Measurements from ENCODE around the gene PLA2G4E. TPM values are rescaled to one million over a fixed set of nuclear protein-coding genes. Genes with fewer than 3 reads are reported as not detected.

Gene PLA2G4E
- total RNA-seq, 1 donor from 2014 or later = not detected

- peak; percentile 94 for DNase-seq (ENCODE audit: low read depth, low spot score)
Observed at GRCh38 chr15:41936649-41937567, 83.9 kb downstream of the PLA2G4E start.

GRCh38 chr15:41936155-41936554 is 84.7 kb downstream of the PLA2G4E start:
- no peak for DNase-seq (ENCODE audit: low read depth, low spot score)

- no peak for DNase-seq (ENCODE audit: low read depth, low spot score)
Observed at GRCh38 chr15:41935566-41936020, 85.2 kb downstream of the PLA2G4E start.

- DNase-seq (ENCODE audit: low read depth, low spot score) = peak; percentile 57
Observed at GRCh38 chr15:41934843-41935242, 86.0 kb downstream of the PLA2G4E start.

DNA sequence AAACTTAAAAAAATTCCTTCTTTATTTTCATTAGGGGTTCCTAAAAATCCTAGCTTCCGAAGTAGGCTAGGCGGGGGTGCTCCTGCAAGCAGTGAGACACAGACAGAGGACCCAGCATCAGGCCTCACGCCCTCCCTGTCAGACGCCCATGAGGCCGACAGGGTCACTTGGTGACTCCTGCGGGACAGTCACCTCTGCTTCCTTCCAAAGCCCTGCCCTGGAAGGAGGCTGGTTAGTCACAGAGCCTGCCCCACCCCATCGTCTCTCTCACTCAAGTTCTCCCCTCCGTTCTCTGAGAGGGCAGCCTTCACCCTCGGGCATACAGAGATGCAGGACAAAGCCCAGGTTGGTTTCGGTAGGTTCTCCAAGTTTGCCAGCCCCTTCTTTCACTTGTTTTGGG is 87.1 kb downstream of the PLA2G4E start:
- no peak for DNase-seq (ENCODE audit: low read depth, low spot score)

GRCh38 chr15:41933326-41933725 is 87.5 kb downstream of the PLA2G4E start:
- no peak for DNase-seq (ENCODE audit: low read depth, low spot score)

DNA sequence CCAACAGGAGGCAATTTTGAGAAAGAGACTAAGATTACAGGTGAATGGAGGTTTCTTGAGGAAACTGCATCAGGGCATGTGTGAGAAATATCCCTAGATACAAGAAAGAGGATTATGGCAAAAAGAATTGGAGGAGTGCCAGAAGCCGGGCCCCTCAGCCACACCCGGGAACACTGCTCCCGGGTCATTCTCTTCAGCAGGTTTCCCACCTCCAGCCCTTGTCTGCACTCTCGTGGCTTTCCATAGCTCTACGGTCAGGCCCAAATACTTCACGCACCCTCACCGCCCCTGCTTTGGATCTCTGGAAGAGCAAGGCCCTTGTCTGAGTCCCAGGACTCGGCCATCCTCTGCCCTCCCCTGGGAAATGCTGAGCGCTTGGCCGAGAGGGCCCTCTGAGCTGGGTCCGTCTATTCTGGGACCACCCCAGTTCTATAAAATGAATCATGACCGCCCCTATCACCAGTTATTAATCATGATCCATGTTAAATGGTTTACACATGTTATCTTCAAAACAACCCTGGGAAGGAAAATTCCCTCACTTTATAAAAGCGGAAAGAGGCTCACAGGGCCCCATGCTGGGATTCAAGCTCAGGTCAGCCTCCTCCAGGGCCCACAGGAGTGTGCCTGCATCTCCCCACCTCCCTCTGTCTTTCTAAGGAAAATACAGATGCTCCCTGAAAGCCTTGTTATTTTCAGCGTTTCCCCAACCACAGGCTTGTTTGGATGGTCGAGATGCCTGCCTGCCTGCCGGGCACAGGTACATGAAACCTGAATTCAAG is 88.1 kb downstream of the PLA2G4E start:
- DNase-seq (ENCODE audit: low read depth, low spot score) = no peak

DNA sequence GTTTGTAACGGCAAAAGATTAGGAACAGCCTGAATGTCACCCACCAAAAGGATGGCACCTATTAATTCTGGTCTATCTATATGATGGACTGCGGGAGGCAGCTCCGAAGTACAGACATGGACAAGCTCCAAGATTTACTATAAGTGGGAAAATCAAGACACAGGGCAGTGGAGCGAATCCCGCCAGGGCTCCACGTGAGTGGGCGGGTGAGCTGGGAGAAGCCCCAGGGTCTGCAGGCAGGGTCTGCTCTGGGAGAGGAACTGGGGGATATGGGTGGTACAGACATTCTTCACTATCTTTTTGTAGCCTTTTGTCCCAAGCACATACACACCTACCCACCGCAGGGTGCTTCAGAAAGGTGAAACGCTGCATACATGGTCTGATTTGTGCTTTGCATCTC is 88.7 kb downstream of the PLA2G4E start:
- no peak for DNase-seq (ENCODE audit: low read depth, low spot score)

Other genes with a start within 250 kb of the PLA2G4E start
- gene MAPKBP1, start 246.6 kb downstream of the PLA2G4E start, total RNA-seq = 18.5 and 25.2 TPM in 2 replicates
- 2.1 and 6.1 TPM in 2 replicates for gene JMJD7, start 192.9 kb downstream of the PLA2G4E start, total RNA-seq
- gene PLA2G4B, start 182.2 kb downstream of the PLA2G4E start, total RNA-seq = 0.26 and 0.85 TPM in 2 replicates
- 3.6 and 12.0 TPM in 2 replicates for gene SPTBN5, start 127.0 kb downstream of the PLA2G4E start, total RNA-seq
- gene EHD4, start 48.5 kb downstream of the PLA2G4E start, total RNA-seq = 189 and 190 TPM in 2 replicates
- not detected in 2 replicates for gene PLA2G4D, start 73.5 kb upstream of the PLA2G4E start, total RNA-seq
- gene PLA2G4F, start 135.6 kb upstream of the PLA2G4E start, total RNA-seq = not detected in 2 replicates
- gene VPS39, start 187.3 kb upstream of the PLA2G4E start, total RNA-seq = 32.2 and 35.1 TPM in 2 replicates